ENCODE data around the gene P2RY12.

- TF ChIP-seq FOS (IDR thresholded peaks at IDR 0.05; ENCODE audit: borderline replicate concordance, insufficient read depth, low read length) (no peak), CTCF (IDR thresholded peaks at IDR 0.05; ENCODE audit: extremely low read depth in 1 of 2, insufficient read depth in 1 of 2, low read depth in 1 of 2, low read length in 2 of 2) (no peak), POLR2A (IDR thresholded peaks at IDR 0.05; ENCODE audit: low read depth, low read length) (no peak)
Measured at GRCh38 chr3:151407928-151408327, 23.4 kb upstream of the P2RY12 start.
